GM23338 (cell line): Measurements from ENCODE around the gene LGALS8. TPM values are rescaled to one million over a fixed set of nuclear protein-coding genes. Genes with fewer than 3 reads are reported as not detected.

Source experiments
- ATAC-seq: fragments of 200-7000 bp; cut with Tn5 transposase; 3 replicates; pipeline ENCODE4 v1.9.1; 2020
- DNase-seq: peaks from one replicate; pipeline ENCODE4 v3.0.0-alpha.2; 2015; ENCODE audit warnings: low spot score
- H2AFZ ChIP-seq: fragments of 200-600 bp; sonication (generic); 2 replicates; pipeline ENCODE4 v1.8.0; 2016; ENCODE audit warnings: antibody characterized with exemption, mild to moderate bottlenecking, moderate library complexity
- H3F3A ChIP-seq: fragments of 200-600 bp; sonication (generic); replicated peaks from 2 replicates; pipeline ENCODE4 v1.8.0; 2017; ENCODE audit warnings: antibody characterized with exemption, mixed run types, low read depth
- H3K27ac ChIP-seq: fragments of 200-600 bp; sonication (generic); 2 replicates; pipeline ENCODE4 v1.6.1; 2016; ENCODE audit warnings: low read depth
- H3K27me3 ChIP-seq: fragments of 200-600 bp; sonication (generic); 2 replicates; pipeline ENCODE4 v1.8.0; 2016; ENCODE audit warnings: mild to moderate bottlenecking, mixed run types, moderate library complexity; ENCODE audit not compliant: insufficient read depth
- H3K36me3 ChIP-seq: fragments of 200-600 bp; sonication (generic); 2 replicates; pipeline ENCODE4 v1.8.0; 2016; ENCODE audit warnings: mild to moderate bottlenecking; ENCODE audit not compliant: insufficient read depth
- H3K4me1 ChIP-seq: fragments of 200-600 bp; sonication (generic); 2 replicates; pipeline ENCODE4 v1.8.0; 2016; ENCODE audit warnings: mild to moderate bottlenecking, moderate library complexity; ENCODE audit not compliant: insufficient read depth
- H3K4me2 ChIP-seq: fragments of 200-600 bp; sonication (generic); 2 replicates; pipeline ENCODE4 v1.7.1; 2017; ENCODE audit warnings: mixed run types
- H3K4me3 ChIP-seq: fragments of 200-600 bp; sonication (generic); 2 replicates; pipeline ENCODE4 v1.6.1; 2016; ENCODE audit warnings: mixed run types
- H3K79me2 ChIP-seq: fragments of 200-600 bp; sonication (generic); replicated peaks from 2 replicates; pipeline ENCODE4 v1.8.0; 2017; ENCODE audit warnings: mild to moderate bottlenecking; ENCODE audit not compliant: insufficient read depth
- H3K9me2 ChIP-seq: fragments of 200-600 bp; sonication (generic); 2 replicates; pipeline ENCODE4 v1.8.0; 2017; ENCODE audit not compliant: insufficient read depth
- H4K20me1 ChIP-seq: fragments of 200-600 bp; sonication (generic); replicated peaks from 2 replicates; pipeline ENCODE4 v1.8.0; 2017; ENCODE audit warnings: mild to moderate bottlenecking; ENCODE audit not compliant: insufficient read depth
- H3K27ac Mint-ChIP-seq: 2 replicates; pipeline ENCODE4 v1.8.0; 2020; ENCODE audit warnings: inconsistent platforms, mild to moderate bottlenecking, moderate library complexity, mixed read lengths
- H3K27me3 Mint-ChIP-seq: 3 replicates; pipeline ENCODE4 v1.8.0; 2022; ENCODE audit warnings: low read depth, mild to moderate bottlenecking, moderate library complexity, mixed read lengths, inconsistent platforms; ENCODE audit not compliant: insufficient read depth, poor library complexity
- H3K36me3 Mint-ChIP-seq: 3 replicates; pipeline ENCODE4 v1.8.0; 2021; ENCODE audit warnings: low read depth, mild to moderate bottlenecking, inconsistent platforms, moderate library complexity, mixed read lengths
- H3K4me1 Mint-ChIP-seq: 3 replicates; pipeline ENCODE4 v1.8.0; 2020; ENCODE audit warnings: mild to moderate bottlenecking, inconsistent platforms, mixed read lengths
- H3K4me3 Mint-ChIP-seq: 3 replicates; pipeline ENCODE4 v1.8.0; 2021; ENCODE audit warnings: moderate library complexity, mild to moderate bottlenecking, inconsistent platforms, mixed read lengths
- H3K9me3 Mint-ChIP-seq: 3 replicates; pipeline ENCODE4 v1.8.0; 2020; ENCODE audit warnings: moderate library complexity, mild to moderate bottlenecking, inconsistent platforms, mixed read lengths
- CREB1 ChIP-seq: fragments of 250-450 bp; sonication (Bioruptor Pico); IDR thresholded peaks from 2 replicates; pipeline ENCODE4 v1.5.0; 2020; ENCODE audit warnings: low read depth, mild to moderate bottlenecking, moderate library complexity
- EZH2 ChIP-seq: fragments of 200-600 bp; sonication (generic); IDR thresholded peaks from one replicate; pipeline ENCODE4 v1.8.0; 2017; ENCODE audit warnings: antibody characterized with exemption, mild to moderate bottlenecking, low read depth; ENCODE audit not compliant: unreplicated experiment
- EZH2phosphoT487 ChIP-seq: fragments of 200-600 bp; sonication (generic); IDR thresholded peaks from one replicate; pipeline ENCODE4 v1.8.1; 2018; ENCODE audit warnings: antibody characterized with exemption; ENCODE audit not compliant: unreplicated experiment
- JUNB ChIP-seq: IDR thresholded peaks from one replicate; pipeline ENCODE4 v1.6.1; 2016; ENCODE audit warnings: antibody characterized with exemption; ENCODE audit not compliant: unreplicated experiment
- NANOG ChIP-seq: IDR thresholded peaks from 2 replicates; pipeline ENCODE4 v1.6.1; 2016; ENCODE audit warnings: antibody characterized with exemption, borderline replicate concordance
- POLR2AphosphoS5 ChIP-seq: IDR thresholded peaks from 2 replicates; pipeline ENCODE4 v1.6.1; 2016; ENCODE audit warnings: antibody characterized with exemption, low read depth
- STAT1 ChIP-seq: IDR thresholded peaks from one replicate; pipeline ENCODE4 v1.6.1; 2016; ENCODE audit warnings: antibody characterized with exemption; ENCODE audit not compliant: unreplicated experiment
- ZNF114 ChIP-seq: fragments of 250-450 bp; sonication (Bioruptor Pico); IDR thresholded peaks from 2 replicates; pipeline ENCODE4 v1.5.0; 2020; ENCODE audit warnings: mild to moderate bottlenecking, moderate library complexity
- ZNF331 ChIP-seq: fragments of 250-450 bp; sonication (Bioruptor Pico); IDR thresholded peaks from 2 replicates; pipeline ENCODE4 v1.5.0; 2020; ENCODE audit warnings: low read depth, mild to moderate bottlenecking, moderate library complexity
- polyA plus RNA-seq: library from polyadenylated mRNA; unstranded; fragments of >200 nt; fragmentation: Nextera tagmentation; extraction: Ambion mirVana; gene quantifications from 2 replicates; pipeline ENCODE4 v1.2.1, GENCODE V29; 2016
- total RNA-seq: library from RNA; depleted of rRNA; stranded (reverse); fragments of >200 nt; shearing (Covaris generic); gene quantifications from 2 replicates; pipeline ENCODE4 v1.2.3, GENCODE V29; 2014
- TF ChIP-seq, protein P1 (sequence below): IDR thresholded peaks from one replicate; pipeline ENCODE4 v1.6.1; 2018; ENCODE audit warnings: antibody characterized with exemption; ENCODE audit not compliant: unreplicated experiment
- TF ChIP-seq, protein P2 (sequence below): IDR thresholded peaks from 2 replicates; pipeline ENCODE4 v1.6.1; 2016; ENCODE audit warnings: antibody characterized with exemption
- TF ChIP-seq, protein P3 (sequence below): fragments of 250-450 bp; sonication (Bioruptor Pico); IDR thresholded peaks from 2 replicates; pipeline ENCODE4 v1.5.0; 2020; ENCODE audit warnings: mild to moderate bottlenecking, moderate library complexity

The LGALS8 gene
- total and polyA plus RNA-seq, 2 experiments from 2014 or later: 10.1 to 11.5 TPM

GRCh38 chr1:236589531-236589930, 65.7 kb downstream of the LGALS8 start:
- Histone ChIP-seq H3K9me2 (no peaks in the 10 kb centered on the region), H3K36me3 (peaks cover 80% of the 10 kb centered on the region; the same call in 1 of the 2 replicates), H2AFZ (no peak overlapping the region), H3K4me1 (no peaks in the 10 kb centered on the region), H3K27ac (no peak overlapping the region), H3K27me3 (no peaks in the 10 kb centered on the region), H3K4me2 (no peak overlapping the region), H3F3A (no peaks in the 10 kb centered on the region), H3K79me2 (no peaks in the 10 kb centered on the region), H3K4me3 (no peak overlapping the region), H4K20me1 (no peaks in the 10 kb centered on the region; the same call in none of the 2 replicates)
- H3K4me1 Mint-ChIP-seq: no peaks in the 10 kb centered on the region
- peaks cover 80% of the 10 kb centered on the region for H3K36me3 Mint-ChIP-seq
- DNase-seq (no peak), ATAC-seq (no peak)
- no peaks in the 10 kb centered on the region for H3K27me3 Mint-ChIP-seq
- no peak for TF ChIP-seq CREB1 (CRISPR knock-in tag)
- no peak for TF ChIP-seq ZNF114
- TF ChIP-seq ZNF331 (CRISPR knock-in tag): no peak
- TF ChIP-seq POLR2AphosphoS5: no peak
- TF ChIP-seq, protein P1, sequence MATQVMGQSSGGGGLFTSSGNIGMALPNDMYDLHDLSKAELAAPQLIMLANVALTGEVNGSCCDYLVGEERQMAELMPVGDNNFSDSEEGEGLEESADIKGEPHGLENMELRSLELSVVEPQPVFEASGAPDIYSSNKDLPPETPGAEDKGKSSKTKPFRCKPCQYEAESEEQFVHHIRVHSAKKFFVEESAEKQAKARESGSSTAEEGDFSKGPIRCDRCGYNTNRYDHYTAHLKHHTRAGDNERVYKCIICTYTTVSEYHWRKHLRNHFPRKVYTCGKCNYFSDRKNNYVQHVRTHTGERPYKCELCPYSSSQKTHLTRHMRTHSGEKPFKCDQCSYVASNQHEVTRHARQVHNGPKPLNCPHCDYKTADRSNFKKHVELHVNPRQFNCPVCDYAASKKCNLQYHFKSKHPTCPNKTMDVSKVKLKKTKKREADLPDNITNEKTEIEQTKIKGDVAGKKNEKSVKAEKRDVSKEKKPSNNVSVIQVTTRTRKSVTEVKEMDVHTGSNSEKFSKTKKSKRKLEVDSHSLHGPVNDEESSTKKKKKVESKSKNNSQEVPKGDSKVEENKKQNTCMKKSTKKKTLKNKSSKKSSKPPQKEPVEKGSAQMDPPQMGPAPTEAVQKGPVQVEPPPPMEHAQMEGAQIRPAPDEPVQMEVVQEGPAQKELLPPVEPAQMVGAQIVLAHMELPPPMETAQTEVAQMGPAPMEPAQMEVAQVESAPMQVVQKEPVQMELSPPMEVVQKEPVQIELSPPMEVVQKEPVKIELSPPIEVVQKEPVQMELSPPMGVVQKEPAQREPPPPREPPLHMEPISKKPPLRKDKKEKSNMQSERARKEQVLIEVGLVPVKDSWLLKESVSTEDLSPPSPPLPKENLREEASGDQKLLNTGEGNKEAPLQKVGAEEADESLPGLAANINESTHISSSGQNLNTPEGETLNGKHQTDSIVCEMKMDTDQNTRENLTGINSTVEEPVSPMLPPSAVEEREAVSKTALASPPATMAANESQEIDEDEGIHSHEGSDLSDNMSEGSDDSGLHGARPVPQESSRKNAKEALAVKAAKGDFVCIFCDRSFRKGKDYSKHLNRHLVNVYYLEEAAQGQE: no peak
- no peak for TF ChIP-seq JUNB
- TF ChIP-seq NANOG: no peak
- no peak overlapping the region for H3K4me3 Mint-ChIP-seq
- no peak overlapping the region for H3K27ac Mint-ChIP-seq
- H3K9me3 Mint-ChIP-seq: no peaks in the 10 kb centered on the region

DNA sequence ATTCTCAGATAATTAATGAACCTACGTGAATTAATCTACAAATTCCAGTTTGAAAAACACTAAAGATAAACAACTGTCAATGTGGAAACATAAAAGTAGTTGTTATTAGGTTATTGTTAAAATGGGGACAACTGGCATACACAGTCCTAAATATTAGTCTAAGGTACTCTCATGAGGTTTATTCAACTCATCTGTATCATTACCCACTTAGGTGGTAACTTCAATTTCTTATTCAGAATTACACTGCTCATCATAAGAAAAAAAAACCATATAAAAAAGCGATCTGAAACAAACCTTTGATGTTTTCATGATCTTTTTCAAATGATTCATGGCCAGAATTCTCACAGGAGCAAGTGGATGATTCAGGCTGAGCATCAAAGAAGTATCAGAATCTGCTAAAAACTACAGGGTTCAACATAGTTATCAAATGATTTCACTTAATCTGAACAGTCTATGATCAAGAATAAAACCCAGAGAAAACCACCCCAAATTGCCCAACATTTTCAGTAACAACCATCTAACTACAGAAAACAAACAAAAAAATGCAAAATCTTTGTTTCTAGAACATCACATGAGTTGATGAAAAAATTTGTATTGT, 66.9 kb downstream of the LGALS8 start:
- no peaks in the 10 kb centered on the region for H3K9me3 Mint-ChIP-seq
- peaks cover 85% of the 10 kb centered on the region; the same call in 1 of the 2 replicates for H3K36me3 ChIP-seq
- ATAC-seq (no peak), DNase-seq (no peak)
- H3K4me3 ChIP-seq: no peak overlapping the region
- no peak overlapping the region for H3K27ac Mint-ChIP-seq
- no peaks in the 10 kb centered on the region for H3K79me2 ChIP-seq
- H3K4me2 ChIP-seq: no peak overlapping the region
- H3K36me3 Mint-ChIP-seq: peaks cover 76% of the 10 kb centered on the region
- no peaks in the 10 kb centered on the region for H3K27me3 ChIP-seq
- H3K4me1 ChIP-seq: no peaks in the 10 kb centered on the region
- H3K4me1 Mint-ChIP-seq: no peaks in the 10 kb centered on the region
- H3K4me3 Mint-ChIP-seq: no peak overlapping the region
- H2AFZ ChIP-seq: no peak overlapping the region
- H3K9me2 ChIP-seq: no peaks in the 10 kb centered on the region
- no peak overlapping the region for H3K27ac ChIP-seq
- H4K20me1 ChIP-seq: no peaks in the 10 kb centered on the region; the same call in none of the 2 replicates
- no peaks in the 10 kb centered on the region for H3K27me3 Mint-ChIP-seq
- H3F3A ChIP-seq: no peaks in the 10 kb centered on the region
- no peak for TF ChIP-seq EZH2
- TF ChIP-seq ZNF114: no peak
- no peak for TF ChIP-seq STAT1
- no peak for TF ChIP-seq ZNF331 (CRISPR knock-in tag)
- TF ChIP-seq JUNB: no peak
- TF ChIP-seq, protein P2, sequence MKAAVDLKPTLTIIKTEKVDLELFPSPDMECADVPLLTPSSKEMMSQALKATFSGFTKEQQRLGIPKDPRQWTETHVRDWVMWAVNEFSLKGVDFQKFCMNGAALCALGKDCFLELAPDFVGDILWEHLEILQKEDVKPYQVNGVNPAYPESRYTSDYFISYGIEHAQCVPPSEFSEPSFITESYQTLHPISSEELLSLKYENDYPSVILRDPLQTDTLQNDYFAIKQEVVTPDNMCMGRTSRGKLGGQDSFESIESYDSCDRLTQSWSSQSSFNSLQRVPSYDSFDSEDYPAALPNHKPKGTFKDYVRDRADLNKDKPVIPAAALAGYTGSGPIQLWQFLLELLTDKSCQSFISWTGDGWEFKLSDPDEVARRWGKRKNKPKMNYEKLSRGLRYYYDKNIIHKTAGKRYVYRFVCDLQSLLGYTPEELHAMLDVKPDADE: no peak
- TF ChIP-seq, protein P3, sequence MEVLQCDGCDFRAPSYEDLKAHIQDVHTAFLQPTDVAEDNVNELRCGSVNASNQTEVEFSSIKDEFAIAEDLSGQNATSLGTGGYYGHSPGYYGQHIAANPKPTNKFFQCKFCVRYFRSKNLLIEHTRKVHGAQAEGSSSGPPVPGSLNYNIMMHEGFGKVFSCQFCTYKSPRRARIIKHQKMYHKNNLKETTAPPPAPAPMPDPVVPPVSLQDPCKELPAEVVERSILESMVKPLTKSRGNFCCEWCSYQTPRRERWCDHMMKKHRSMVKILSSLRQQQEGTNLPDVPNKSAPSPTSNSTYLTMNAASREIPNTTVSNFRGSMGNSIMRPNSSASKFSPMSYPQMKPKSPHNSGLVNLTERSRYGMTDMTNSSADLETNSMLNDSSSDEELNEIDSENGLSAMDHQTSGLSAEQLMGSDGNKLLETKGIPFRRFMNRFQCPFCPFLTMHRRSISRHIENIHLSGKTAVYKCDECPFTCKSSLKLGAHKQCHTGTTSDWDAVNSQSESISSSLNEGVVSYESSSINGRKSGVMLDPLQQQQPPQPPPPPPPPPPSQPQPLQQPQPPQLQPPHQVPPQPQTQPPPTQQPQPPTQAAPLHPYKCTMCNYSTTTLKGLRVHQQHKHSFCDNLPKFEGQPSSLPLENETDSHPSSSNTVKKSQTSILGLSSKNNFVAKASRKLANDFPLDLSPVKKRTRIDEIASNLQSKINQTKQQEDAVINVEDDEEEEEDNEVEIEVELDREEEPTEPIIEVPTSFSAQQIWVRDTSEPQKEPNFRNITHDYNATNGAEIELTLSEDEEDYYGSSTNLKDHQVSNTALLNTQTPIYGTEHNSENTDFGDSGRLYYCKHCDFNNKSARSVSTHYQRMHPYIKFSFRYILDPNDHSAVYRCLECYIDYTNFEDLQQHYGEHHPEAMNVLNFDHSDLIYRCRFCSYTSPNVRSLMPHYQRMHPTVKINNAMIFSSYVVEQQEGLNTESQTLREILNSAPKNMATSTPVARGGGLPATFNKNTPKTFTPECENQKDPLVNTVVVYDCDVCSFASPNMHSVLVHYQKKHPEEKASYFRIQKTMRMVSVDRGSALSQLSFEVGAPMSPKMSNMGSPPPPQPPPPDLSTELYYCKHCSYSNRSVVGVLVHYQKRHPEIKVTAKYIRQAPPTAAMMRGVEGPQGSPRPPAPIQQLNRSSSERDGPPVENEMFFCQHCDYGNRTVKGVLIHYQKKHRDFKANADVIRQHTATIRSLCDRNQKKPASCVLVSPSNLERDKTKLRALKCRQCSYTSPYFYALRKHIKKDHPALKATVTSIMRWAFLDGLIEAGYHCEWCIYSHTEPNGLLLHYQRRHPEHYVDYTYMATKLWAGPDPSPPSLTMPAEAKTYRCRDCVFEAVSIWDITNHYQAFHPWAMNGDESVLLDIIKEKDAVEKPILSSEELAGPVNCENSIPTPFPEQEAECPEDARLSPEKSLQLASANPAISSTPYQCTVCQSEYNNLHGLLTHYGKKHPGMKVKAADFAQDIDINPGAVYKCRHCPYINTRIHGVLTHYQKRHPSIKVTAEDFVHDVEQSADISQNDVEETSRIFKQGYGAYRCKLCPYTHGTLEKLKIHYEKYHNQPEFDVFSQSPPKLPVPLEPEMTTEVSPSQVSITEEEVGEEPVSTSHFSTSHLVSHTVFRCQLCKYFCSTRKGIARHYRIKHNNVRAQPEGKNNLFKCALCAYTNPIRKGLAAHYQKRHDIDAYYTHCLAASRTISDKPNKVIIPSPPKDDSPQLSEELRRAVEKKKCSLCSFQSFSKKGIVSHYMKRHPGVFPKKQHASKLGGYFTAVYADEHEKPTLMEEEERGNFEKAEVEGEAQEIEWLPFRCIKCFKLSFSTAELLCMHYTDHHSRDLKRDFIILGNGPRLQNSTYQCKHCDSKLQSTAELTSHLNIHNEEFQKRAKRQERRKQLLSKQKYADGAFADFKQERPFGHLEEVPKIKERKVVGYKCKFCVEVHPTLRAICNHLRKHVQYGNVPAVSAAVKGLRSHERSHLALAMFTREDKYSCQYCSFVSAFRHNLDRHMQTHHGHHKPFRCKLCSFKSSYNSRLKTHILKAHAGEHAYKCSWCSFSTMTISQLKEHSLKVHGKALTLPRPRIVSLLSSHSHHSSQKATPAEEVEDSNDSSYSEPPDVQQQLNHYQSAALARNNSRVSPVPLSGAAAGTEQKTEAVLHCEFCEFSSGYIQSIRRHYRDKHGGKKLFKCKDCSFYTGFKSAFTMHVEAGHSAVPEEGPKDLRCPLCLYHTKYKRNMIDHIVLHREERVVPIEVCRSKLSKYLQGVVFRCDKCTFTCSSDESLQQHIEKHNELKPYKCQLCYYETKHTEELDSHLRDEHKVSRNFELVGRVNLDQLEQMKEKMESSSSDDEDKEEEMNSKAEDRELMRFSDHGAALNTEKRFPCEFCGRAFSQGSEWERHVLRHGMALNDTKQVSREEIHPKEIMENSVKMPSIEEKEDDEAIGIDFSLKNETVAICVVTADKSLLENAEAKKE (CRISPR knock-in tag): no peak
- no peak for TF ChIP-seq EZH2phosphoT487
